Breast epithelium (tissue), 3 donors: ENCODE data around the gene CDCA8.
"Not testable (repeated sequence)": the region's sequence is repeated elsewhere in the genome, so short reads cannot be mapped to it uniquely, and the experiment has no call there.

Experiments used
- POLR2A ChIP-seq: fragments of 450-650 bp; IDR thresholded peaks from one replicate; pipeline ENCODE4 v1.6.1; 2016; ENCODE audit warnings: antibody characterized with exemption, mild to moderate bottlenecking, moderate library complexity
- POLR2AphosphoS5 ChIP-seq, 3 donors: sonication (generic); formaldehyde crosslinking; IDR thresholded peaks; one replicate each; pipeline ENCODE4 v1.6.1; 2017; ENCODE audit warnings: antibody characterized with exemption in 3 of 3
- TF ChIP-seq, protein P1 (sequence below), 3 donors: fragments of 450-650 bp; IDR thresholded peaks; one replicate each; pipeline ENCODE4 v1.5.1; 2016 to 2017; ENCODE audit warnings: antibody characterized with exemption in 3 of 3, mild to moderate bottlenecking in 3 of 3, moderate library complexity in 3 of 3

DNA sequence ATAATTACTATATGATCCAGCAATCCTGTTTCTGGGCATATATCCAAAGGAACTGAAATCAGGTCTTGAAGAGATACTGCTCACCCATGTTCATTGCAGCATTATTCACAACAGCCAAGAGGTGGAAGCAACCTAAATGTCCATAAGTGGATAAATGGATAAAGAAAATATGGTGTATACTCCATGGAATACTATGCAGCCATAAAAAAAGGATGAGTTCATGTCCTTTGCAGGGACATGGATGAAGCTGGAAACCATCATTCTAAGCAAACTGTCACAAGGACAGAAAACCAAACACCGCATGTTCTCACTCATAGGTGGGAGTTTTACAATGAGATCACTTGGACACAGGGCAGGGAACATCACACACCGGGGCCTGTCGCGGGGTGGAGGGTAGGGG lies 46.3 kb downstream of the CDCA8 start:
- TF ChIP-seq POLR2A; POLR2AphosphoS5 (IDR thresholded peaks at IDR 0.05): not testable (repeated sequence)
- TF ChIP-seq, protein P1, sequence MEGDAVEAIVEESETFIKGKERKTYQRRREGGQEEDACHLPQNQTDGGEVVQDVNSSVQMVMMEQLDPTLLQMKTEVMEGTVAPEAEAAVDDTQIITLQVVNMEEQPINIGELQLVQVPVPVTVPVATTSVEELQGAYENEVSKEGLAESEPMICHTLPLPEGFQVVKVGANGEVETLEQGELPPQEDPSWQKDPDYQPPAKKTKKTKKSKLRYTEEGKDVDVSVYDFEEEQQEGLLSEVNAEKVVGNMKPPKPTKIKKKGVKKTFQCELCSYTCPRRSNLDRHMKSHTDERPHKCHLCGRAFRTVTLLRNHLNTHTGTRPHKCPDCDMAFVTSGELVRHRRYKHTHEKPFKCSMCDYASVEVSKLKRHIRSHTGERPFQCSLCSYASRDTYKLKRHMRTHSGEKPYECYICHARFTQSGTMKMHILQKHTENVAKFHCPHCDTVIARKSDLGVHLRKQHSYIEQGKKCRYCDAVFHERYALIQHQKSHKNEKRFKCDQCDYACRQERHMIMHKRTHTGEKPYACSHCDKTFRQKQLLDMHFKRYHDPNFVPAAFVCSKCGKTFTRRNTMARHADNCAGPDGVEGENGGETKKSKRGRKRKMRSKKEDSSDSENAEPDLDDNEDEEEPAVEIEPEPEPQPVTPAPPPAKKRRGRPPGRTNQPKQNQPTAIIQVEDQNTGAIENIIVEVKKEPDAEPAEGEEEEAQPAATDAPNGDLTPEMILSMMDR (IDR thresholded peaks at IDR 0.05) = not testable (repeated sequence)
